ENCODE data around the gene AP3S1. TPM values are rescaled to one million over a fixed set of nuclear protein-coding genes. Genes with fewer than 3 reads are reported as not detected.

The AP3S1 gene
- total RNA-seq, 6 experiments from 2014 or later = 27.8 to 51.0 (median 40.4) TPM

DNA sequence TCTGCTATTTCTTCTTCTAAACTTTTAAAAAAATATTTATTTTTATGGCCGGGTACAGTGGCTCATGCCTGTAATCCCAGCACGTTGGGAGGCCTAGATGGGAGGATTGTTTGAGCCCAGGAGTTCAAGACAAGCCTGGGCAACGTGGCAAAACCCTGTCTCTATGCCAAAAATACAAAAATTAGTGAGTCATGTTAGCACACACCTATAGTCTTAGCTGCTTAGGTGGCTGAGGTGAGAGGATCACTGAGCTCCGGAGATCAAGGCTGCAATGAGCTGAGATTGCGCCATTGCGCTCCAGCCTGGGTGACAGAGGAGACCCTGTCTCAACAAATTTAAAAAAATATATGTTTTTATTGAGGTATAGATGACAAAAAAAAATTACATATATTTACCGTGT, 5.6 kb downstream of the AP3S1 start:
- TF ChIP-seq CTCF (IDR thresholded peaks at IDR 0.05) (no peak), POLR2A (IDR thresholded peaks at IDR 0.05) (no peak)
- no peaks in the 10 kb centered on the region for H3K9me3 ChIP-seq
- intact Hi-C loops (cut with DNase I) = no loop called here
- 73% methylated on average over 7 of the region's 7 CpGs for WGBS (ENCODE audit: insufficient coverage, low coverage, low lambda C conversion rate, missing lambda C conversion rate)
- peaks cover 0 to 45% (median 7%) of the 10 kb centered on the region in 4 donors for H3K4me1 ChIP-seq
- no peak overlapping the region for H3K4me3 ChIP-seq
- H3K36me3 ChIP-seq = no peaks in the 10 kb centered on the region
- DNase-seq (no peak), ATAC-seq (no peak)
- H3K27ac ChIP-seq = no peak overlapping the region
- H3K27me3 ChIP-seq = no peaks in the 10 kb centered on the region

DNA sequence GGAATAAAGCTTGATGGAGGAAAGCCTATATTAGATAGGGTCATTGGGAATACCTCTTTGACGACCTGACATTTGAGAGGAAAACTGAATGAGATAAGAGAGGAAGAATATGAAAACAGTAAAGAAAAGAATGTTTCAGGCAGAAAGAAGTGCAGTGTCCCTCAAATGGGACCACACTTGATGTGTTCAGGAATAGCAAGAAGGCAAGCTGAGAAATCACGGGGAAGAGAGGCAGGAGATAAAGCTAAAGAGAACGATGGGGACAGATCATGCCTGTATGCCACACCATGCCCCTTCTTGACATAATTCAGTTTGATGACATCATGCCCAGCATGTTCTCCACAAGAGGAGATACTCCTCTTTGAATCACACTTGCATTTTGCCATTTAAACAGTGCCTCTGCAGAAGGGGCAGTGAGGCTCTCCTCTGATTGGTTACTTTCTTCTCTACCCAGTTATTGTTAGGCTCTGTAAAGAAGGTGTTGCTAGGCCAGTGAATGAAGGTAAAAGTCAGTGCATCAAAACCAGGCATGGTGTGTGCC, 7.6 kb downstream of the AP3S1 start:
- intact Hi-C loops (cut with DNase I) = no loop called here
- DNase-seq (no peak), ATAC-seq (no peak)

DNA sequence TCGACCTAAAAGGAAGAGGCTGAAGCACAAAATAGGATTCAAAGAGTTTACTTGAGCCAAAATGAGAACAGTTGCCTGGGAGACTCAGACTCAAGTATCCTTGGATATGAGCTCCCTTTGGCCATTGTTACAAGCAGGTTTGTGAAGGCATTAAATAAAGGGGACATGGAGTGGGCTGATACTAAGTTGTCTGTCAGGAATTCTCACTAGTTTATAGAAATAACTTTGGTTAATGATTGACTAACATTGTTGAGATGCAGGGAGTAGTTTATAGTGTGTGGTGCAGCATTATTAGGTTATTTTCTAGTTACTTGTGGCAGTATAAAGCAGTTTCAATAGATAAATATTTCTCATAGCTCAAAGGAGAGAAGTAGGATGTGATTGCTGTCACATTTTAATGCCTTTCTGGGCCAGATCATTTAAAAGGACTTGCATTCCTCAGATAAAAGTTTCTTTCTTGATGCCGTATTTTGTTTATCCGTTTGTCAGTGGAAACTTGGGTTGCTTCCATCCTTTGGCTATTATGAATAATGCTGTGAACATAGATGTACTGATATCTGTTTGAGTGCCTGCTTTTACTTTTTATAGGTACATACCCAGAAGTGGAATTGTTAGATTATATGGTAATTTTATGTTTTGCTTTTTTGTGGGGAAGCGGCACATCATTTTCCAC, 9.1 kb downstream of the AP3S1 start:
- H3K4me1 ChIP-seq = peaks cover 0 to 20% (median 7%) of the 10 kb centered on the region in 4 donors
- no peaks in the 10 kb centered on the region for H3K27me3 ChIP-seq
- DNase-seq = no peak
- peaks cover 0 to 5% (median 0%) of the 10 kb centered on the region in 4 donors for H3K9me3 ChIP-seq
- H3K27ac ChIP-seq = no peak overlapping the region
- TF ChIP-seq POLR2A (IDR thresholded peaks at IDR 0.05) (no peak), CTCF (IDR thresholded peaks at IDR 0.05) (no peak)
- no peak overlapping the region for H3K4me3 ChIP-seq
- peak in 3 of 4 donors; percentile 35 to 77 (median 56) for ATAC-seq
- no peaks in the 10 kb centered on the region for H3K36me3 ChIP-seq
- intact Hi-C loops (cut with DNase I) = no loop called here
- WGBS (ENCODE audit: insufficient coverage, low coverage, low lambda C conversion rate, missing lambda C conversion rate) = 37% methylated on average over 4 of the region's 4 CpGs

More for the DNA sequence above, 7.6 kb downstream of the AP3S1 start:
- H3K36me3 ChIP-seq = no peaks in the 10 kb centered on the region
- TF ChIP-seq CTCF (IDR thresholded peaks at IDR 0.05) (no peak), POLR2A (IDR thresholded peaks at IDR 0.05) (no peak)
- H3K4me1 ChIP-seq = peaks cover 0 to 32% (median 7%) of the 10 kb centered on the region in 4 donors
- no peaks in the 10 kb centered on the region for H3K27me3 ChIP-seq
- no peak overlapping the region for H3K4me3 ChIP-seq
- H3K9me3 ChIP-seq = peaks cover 0 to 5% (median 0%) of the 10 kb centered on the region in 4 donors
- 100% methylated on average over 2 of the region's 3 CpGs for WGBS (ENCODE audit: insufficient coverage, low coverage, low lambda C conversion rate, missing lambda C conversion rate)
- no peak overlapping the region for H3K27ac ChIP-seq

DNA sequence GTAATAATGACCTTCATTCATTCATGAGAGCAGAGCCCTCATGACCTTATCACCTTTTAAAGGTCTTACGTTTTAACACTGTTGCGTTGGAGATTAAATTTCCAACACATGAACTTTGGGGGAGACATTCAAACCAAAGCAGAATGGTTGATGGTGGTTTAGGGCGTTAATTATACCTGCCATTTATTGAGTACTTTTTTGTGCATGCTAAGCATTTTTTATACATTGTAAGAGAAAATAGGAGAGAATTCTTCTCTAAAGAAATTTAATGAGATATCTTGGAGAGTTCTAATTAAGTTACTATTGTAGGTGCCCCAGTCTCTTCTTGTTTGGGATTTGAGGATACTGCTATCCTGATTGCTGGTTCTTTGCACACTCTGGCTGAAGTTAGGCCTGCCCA, 12.4 kb downstream of the AP3S1 start:
- DNase-seq = no peak
- H3K27me3 ChIP-seq = no peaks in the 10 kb centered on the region
- H3K4me3 ChIP-seq = no peak overlapping the region
- intact Hi-C loops (cut with DNase I) = no loop called here
- peaks cover 0 to 28% (median 14%) of the 10 kb centered on the region in 4 donors for H3K4me1 ChIP-seq
- H3K36me3 ChIP-seq = no peaks in the 10 kb centered on the region
- TF ChIP-seq POLR2A (IDR thresholded peaks at IDR 0.05) (no peak), CTCF (IDR thresholded peaks at IDR 0.05) (no peak)
- 89% methylated on average over 3 of the region's 3 CpGs for WGBS (ENCODE audit: insufficient coverage, low coverage, low lambda C conversion rate, missing lambda C conversion rate)
- ATAC-seq = no peak
- no peak overlapping the region for H3K27ac ChIP-seq
- H3K9me3 ChIP-seq = peaks cover 0 to 5% (median 0%) of the 10 kb centered on the region in 4 donors

Measured in right lobe of liver (tissue), 6 donors.